CD4-positive, CD25-positive, alpha-beta regulatory T cell (primary cell): ENCODE data around the gene SUV39H1. TPM values are rescaled to one million over a fixed set of nuclear protein-coding genes. Genes with fewer than 3 reads are reported as not detected.

Experiments
- ATAC-seq, 2 donors: fragments of 150-1000 bp; cut with Tn5 transposase; one replicate each; pipeline ENCODE4 v1.10.0; 2021; ENCODE audit warnings: low read depth in 2 of 2, moderate number of reproducible peaks in 2 of 2, moderate library complexity in 1 of 2
- DNase-seq, 3 donors: peaks; one replicate each; pipeline versions ENCODE4 v3.0.0 to v3.0.0-alpha.2; 2012 to 2022; ENCODE audit warnings: mixed read lengths in 1 of 3
- H3K27ac ChIP-seq: one replicate; pipeline ENCODE4 v1.7.0; 2013; ENCODE audit warnings: mild to moderate bottlenecking, low read length; ENCODE audit not compliant: insufficient read depth, poor library complexity, severe bottlenecking
- H3K27me3 ChIP-seq: one replicate; pipeline ENCODE4 v1.7.0; 2013; ENCODE audit warnings: low read length; ENCODE audit not compliant: control insufficient read depth, insufficient read depth
- H3K36me3 ChIP-seq: one replicate; pipeline ENCODE4 v1.7.0; 2013; ENCODE audit warnings: mild to moderate bottlenecking, low read length, moderate library complexity; ENCODE audit not compliant: control insufficient read depth, insufficient read depth
- H3K4me1 ChIP-seq: 2 replicates; pipeline ENCODE4 v1.7.0; 2013; ENCODE audit warnings: mild to moderate bottlenecking, low read length; ENCODE audit not compliant: insufficient read depth, control insufficient read depth, poor library complexity, severe bottlenecking
- H3K4me3 ChIP-seq: one replicate; pipeline ENCODE4 v1.7.0; 2013; ENCODE audit warnings: low read depth, mild to moderate bottlenecking, low read length, moderate library complexity
- H3K9me3 ChIP-seq, 2 experiments: 1 replicate in 1 of 2; 2 replicates in 1 of 2; pipeline ENCODE4 v1.7.0; 2013; ENCODE audit warnings: low read length in 2 of 2, mild to moderate bottlenecking in 1 of 2, moderate library complexity in 1 of 2; ENCODE audit not compliant: control insufficient read depth in 2 of 2
- H3K27ac Mint-ChIP-seq, 3 donors: one replicate each; pipeline ENCODE4 v1.8.0; 2020 to 2022; ENCODE audit warnings: mild to moderate bottlenecking in 3 of 3, mixed read lengths in 3 of 3, moderate library complexity in 2 of 3
- H3K27me3 Mint-ChIP-seq: one replicate; pipeline ENCODE4 v1.8.0; 2022; ENCODE audit warnings: mild to moderate bottlenecking, mixed read lengths
- H3K36me3 Mint-ChIP-seq: one replicate; pipeline ENCODE4 v1.8.0; 2020; ENCODE audit warnings: mixed read lengths
- H3K4me1 Mint-ChIP-seq, 4 donors: one replicate each; pipeline ENCODE4 v1.8.0; 2020 to 2022; ENCODE audit warnings: mixed read lengths in 4 of 4, mild to moderate bottlenecking in 1 of 4
- H3K4me3 Mint-ChIP-seq, 4 donors: one replicate each; pipeline ENCODE4 v1.8.0; 2020 to 2022; ENCODE audit warnings: mild to moderate bottlenecking in 4 of 4, mixed read lengths in 4 of 4, moderate library complexity in 3 of 4
- H3K9me3 Mint-ChIP-seq, 7 donors: one replicate each; pipeline ENCODE4 v1.8.0; 2020 to 2022; ENCODE audit warnings: mixed read lengths in 7 of 7, mild to moderate bottlenecking in 3 of 7, moderate library complexity in 2 of 7
- polyA plus RNA-seq, 4 donors: library from polyadenylated mRNA; unstranded; fragments of 300-500 nt; fragmentation: Illumina TruSeq; gene quantifications; one replicate each; pipeline ENCODE4 v1.2.3, GENCODE V29; 2021
- total RNA-seq: library from RNA; stranded (reverse); gene quantifications from one replicate; pipeline ENCODE4 v1.2.3, GENCODE V29; 2022

Gene SUV39H1
- total and polyA plus RNA-seq, 5 donors from 2014 or later, result 8.0 to 15.7 (median 12.1) TPM

GRCh38 chrX:48698306-48698705, 1.8 kb downstream of the SUV39H1 start:
- peak overlapping the region in 3 of 4 donors; percentile 31 to 63 (median 31) for H3K4me3 Mint-ChIP-seq
- ATAC-seq, result no peak
- no peak for DNase-seq
- no peak overlapping the region for H3K27ac ChIP-seq
- H3K36me3 ChIP-seq, result peaks cover 27% of the 10 kb centered on the region
- no peak overlapping the region for H3K4me3 ChIP-seq
- H3K27me3 Mint-ChIP-seq, result no peaks in the 10 kb centered on the region
- H3K9me3 ChIP-seq, result no peaks in the 10 kb centered on the region
- peaks cover 3% of the 10 kb centered on the region for H3K36me3 Mint-ChIP-seq
- H3K9me3 Mint-ChIP-seq, result no peaks in the 10 kb centered on the region
- peaks cover 9% of the 10 kb centered on the region for H3K4me1 ChIP-seq
- H3K4me1 Mint-ChIP-seq, result peaks cover 0 to 41% (median 9%) of the 10 kb centered on the region in 4 donors
- no peak overlapping the region for H3K27ac Mint-ChIP-seq
- H3K27me3 ChIP-seq, result no peaks in the 10 kb centered on the region

GRCh38 chrX:48700246-48700645, 3.7 kb downstream of the SUV39H1 start:
- no peaks in the 10 kb centered on the region for H3K27me3 ChIP-seq
- no peaks in the 10 kb centered on the region for H3K9me3 ChIP-seq
- no peak overlapping the region for H3K27ac ChIP-seq
- DNase-seq (no peak), ATAC-seq (no peak)
- Mint-ChIP-seq H3K27ac (no peak overlapping the region), H3K9me3 (no peaks in the 10 kb centered on the region), H3K36me3 (peaks cover 3% of the 10 kb centered on the region), H3K4me3 (no peak overlapping the region), H3K4me1 (peaks cover 0 to 48% (median 11%) of the 10 kb centered on the region in 4 donors), H3K27me3 (no peaks in the 10 kb centered on the region)
- peaks cover 9% of the 10 kb centered on the region for H3K4me1 ChIP-seq
- peaks cover 27% of the 10 kb centered on the region for H3K36me3 ChIP-seq
- no peak overlapping the region for H3K4me3 ChIP-seq

GRCh38 chrX:48700951-48701653, 4.6 kb downstream of the SUV39H1 start:
- ATAC-seq, result no peak
- H3K4me3 ChIP-seq, result no peak overlapping the region
- no peaks in the 10 kb centered on the region for H3K9me3 ChIP-seq
- no peak overlapping the region for H3K27ac ChIP-seq
- H3K36me3 Mint-ChIP-seq, result peaks cover 3% of the 10 kb centered on the region
- no peaks in the 10 kb centered on the region for H3K9me3 Mint-ChIP-seq
- peak overlapping the region in 1 of 3 donors; percentile 59 for H3K27ac Mint-ChIP-seq
- DNase-seq, result no peak
- no peaks in the 10 kb centered on the region for H3K27me3 ChIP-seq
- peaks cover 5% of the 10 kb centered on the region for H3K4me1 ChIP-seq
- peaks cover 0 to 40% (median 8%) of the 10 kb centered on the region in 4 donors for H3K4me1 Mint-ChIP-seq
- peaks cover 27% of the 10 kb centered on the region for H3K36me3 ChIP-seq
- H3K27me3 Mint-ChIP-seq, result no peaks in the 10 kb centered on the region
- peak overlapping the region in 1 of 4 donors; percentile 61 for H3K4me3 Mint-ChIP-seq

GRCh38 chrX:48702032-48702431, 5.5 kb downstream of the SUV39H1 start:
- Histone ChIP-seq H3K27ac (no peak overlapping the region), H3K4me3 (no peak overlapping the region), H3K9me3 (no peaks in the 10 kb centered on the region), H3K36me3 (peaks cover 30% of the 10 kb centered on the region), H3K4me1 (peaks cover 5% of the 10 kb centered on the region), H3K27me3 (no peaks in the 10 kb centered on the region)
- Mint-ChIP-seq H3K27me3 (no peaks in the 10 kb centered on the region), H3K9me3 (no peaks in the 10 kb centered on the region), H3K4me3 (no peak overlapping the region), H3K36me3 (peaks cover 3% of the 10 kb centered on the region), H3K4me1 (peaks cover 0 to 35% (median 8%) of the 10 kb centered on the region in 4 donors), H3K27ac (no peak overlapping the region)
- DNase-seq, result no peak
- ATAC-seq, result no peak

DNA sequence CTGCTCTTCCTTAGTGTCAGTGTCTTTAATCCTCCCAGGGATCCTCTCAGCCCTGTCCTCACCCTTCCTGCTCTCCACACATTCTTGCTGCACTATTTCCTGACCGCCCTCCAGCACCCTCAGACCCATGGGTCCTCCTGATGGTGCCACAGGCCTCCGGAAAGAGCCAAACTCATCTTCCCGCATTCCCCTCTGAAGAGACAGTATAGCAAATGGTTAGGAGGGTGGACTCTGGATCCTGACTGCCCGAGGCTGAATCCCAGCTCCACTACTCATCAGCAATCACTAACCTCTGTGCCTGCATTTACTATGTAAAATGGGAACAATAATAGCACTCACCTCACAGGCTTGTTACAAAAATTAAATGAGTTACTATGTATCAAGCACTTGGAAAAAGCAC, 6.2 kb downstream of the SUV39H1 start:
- Mint-ChIP-seq H3K27me3 (no peaks in the 10 kb centered on the region), H3K4me1 (peaks cover 0 to 28% (median 6%) of the 10 kb centered on the region in 4 donors), H3K36me3 (peaks cover 3% of the 10 kb centered on the region), H3K4me3 (peak overlapping the region in 1 of 4 donors; percentile 43), H3K27ac (peak overlapping the region in 1 of 3 donors; percentile 82), H3K9me3 (no peaks in the 10 kb centered on the region)
- no peaks in the 10 kb centered on the region for H3K27me3 ChIP-seq
- DNase-seq (no peak), ATAC-seq (no peak)
- H3K27ac ChIP-seq, result no peak overlapping the region
- no peaks in the 10 kb centered on the region for H3K4me1 ChIP-seq
- H3K36me3 ChIP-seq, result peaks cover 32% of the 10 kb centered on the region
- H3K9me3 ChIP-seq, result no peaks in the 10 kb centered on the region
- H3K4me3 ChIP-seq, result no peak overlapping the region

DNA sequence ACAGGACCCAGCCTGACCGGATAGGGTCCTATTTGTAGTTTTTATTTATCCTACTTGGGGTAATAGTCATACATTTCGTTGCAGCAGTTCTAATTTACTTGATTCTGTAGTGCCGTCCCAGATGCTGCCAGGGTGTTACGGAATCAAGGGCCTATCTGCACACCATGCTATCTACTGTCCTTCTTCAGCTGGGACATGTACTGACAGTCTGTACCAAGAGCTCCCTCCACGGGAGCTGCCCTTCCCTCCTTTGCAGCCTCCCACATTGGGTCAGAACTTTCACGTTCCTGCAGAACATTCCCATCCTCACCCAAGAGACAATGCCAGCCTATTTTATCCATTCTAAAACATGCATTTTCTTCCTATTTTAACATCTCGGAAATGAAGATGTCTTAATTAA, 6.7 kb downstream of the SUV39H1 start:
- H3K9me3 Mint-ChIP-seq, result no peaks in the 10 kb centered on the region
- ATAC-seq, result no peak
- H3K36me3 Mint-ChIP-seq, result peaks cover 3% of the 10 kb centered on the region

DNA sequence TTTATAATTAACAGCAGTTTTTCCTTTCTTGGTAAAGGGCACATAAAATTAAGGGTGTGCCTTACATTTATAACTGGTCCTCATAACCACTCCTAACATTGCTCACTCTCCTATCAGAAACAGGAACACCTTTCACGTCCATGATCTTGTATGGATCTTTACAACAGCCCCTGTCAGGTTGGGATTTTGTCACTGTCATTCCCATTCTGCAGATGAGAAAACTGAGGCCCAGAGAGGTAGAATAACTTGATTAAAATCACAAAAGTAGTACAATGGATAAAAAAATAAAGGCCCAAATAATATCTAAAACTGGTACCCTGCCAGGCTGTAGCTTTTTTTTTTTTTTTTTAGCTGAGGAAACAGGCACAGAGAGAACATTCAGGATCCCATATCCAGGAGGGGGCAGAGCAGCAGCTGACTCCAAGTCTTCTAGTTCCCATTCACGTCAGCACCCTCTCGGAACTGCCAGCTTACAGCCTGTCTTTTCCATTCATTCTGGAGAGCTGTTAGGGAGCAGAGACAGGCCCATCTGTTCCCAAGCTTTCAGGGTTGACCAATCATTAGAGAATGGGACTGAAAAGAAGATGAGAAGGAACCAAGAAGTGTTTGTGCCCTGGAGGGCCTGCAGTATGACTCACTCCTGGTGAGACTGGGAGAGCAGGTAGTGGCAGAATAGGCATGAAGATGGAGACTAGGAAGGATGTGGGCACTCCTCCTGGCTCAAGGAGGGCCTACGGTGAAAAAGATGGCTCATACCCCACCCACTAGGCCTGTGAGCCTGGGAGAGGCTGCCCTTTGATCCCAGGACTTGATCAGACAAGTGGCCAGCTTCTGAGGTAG, 7.3 kb downstream of the SUV39H1 start:
- H3K4me3 Mint-ChIP-seq, result no peak overlapping the region
- DNase-seq (no peak), ATAC-seq (no peak)
- Histone ChIP-seq H3K9me3 (no peaks in the 10 kb centered on the region), H3K36me3 (peaks cover 32% of the 10 kb centered on the region), H3K27ac (no peak overlapping the region), H3K4me1 (no peaks in the 10 kb centered on the region), H3K27me3 (no peaks in the 10 kb centered on the region), H3K4me3 (no peak overlapping the region)
- no peaks in the 10 kb centered on the region for H3K9me3 Mint-ChIP-seq
- H3K27ac Mint-ChIP-seq, result no peak overlapping the region
- H3K36me3 Mint-ChIP-seq, result peaks cover 3% of the 10 kb centered on the region
- H3K27me3 Mint-ChIP-seq, result no peaks in the 10 kb centered on the region
- peaks cover 0 to 26% (median 6%) of the 10 kb centered on the region in 4 donors for H3K4me1 Mint-ChIP-seq

More for the DNA sequence above, 6.7 kb downstream of the SUV39H1 start:
- Histone ChIP-seq H3K36me3 (peaks cover 32% of the 10 kb centered on the region), H3K4me1 (no peaks in the 10 kb centered on the region), H3K27me3 (no peaks in the 10 kb centered on the region), H3K9me3 (no peaks in the 10 kb centered on the region), H3K27ac (no peak overlapping the region), H3K4me3 (no peak overlapping the region)
- DNase-seq, result no peak
- Mint-ChIP-seq H3K27me3 (no peaks in the 10 kb centered on the region), H3K4me1 (peaks cover 0 to 24% (median 6%) of the 10 kb centered on the region in 4 donors), H3K4me3 (no peak overlapping the region), H3K27ac (no peak overlapping the region)
